SU-DHL-6 (cell line): ENCODE results near the gene LIMCH1.

Experiments
- EZH2phosphoT487 ChIP-seq: fragments of 200-600 bp; sonication (generic), shearing (Covaris generic); conservative IDR thresholded peaks from 2 replicates; pipeline ENCODE4 v1.6.1; 2018; ENCODE audit warnings: mild to moderate bottlenecking, antibody characterized with exemption, low read length, moderate library complexity, mixed read lengths
- TF ChIP-seq, protein P1 (sequence below): fragments of 200-600 bp; sonication (generic); IDR thresholded peaks from one replicate; pipeline ENCODE4 v1.5.1; 2017; ENCODE audit warnings: antibody characterized with exemption, mild to moderate bottlenecking, low read length, moderate library complexity; ENCODE audit not compliant: insufficient read depth, poor library complexity, severe bottlenecking

DNA sequence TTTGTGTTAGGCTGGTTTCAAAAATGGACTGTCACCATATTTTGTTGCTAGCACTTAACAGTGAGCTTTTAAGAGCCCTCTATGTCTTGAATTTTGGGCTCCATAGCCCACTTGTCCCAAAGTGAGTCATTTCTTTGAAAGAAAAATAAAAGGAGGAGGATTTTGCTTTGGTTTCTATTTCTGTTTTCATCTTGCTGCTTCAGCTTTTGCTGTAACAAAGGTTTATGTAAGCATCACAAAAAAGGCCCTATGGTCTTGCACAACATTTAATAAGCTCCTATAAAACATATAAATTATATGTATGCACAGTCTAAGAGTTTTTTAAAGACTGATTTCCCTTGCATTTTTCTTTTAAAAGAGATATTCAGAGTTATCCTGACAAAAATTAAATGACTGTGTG lies 105.4 kb downstream of the LIMCH1 start:
- TF ChIP-seq, protein P1, sequence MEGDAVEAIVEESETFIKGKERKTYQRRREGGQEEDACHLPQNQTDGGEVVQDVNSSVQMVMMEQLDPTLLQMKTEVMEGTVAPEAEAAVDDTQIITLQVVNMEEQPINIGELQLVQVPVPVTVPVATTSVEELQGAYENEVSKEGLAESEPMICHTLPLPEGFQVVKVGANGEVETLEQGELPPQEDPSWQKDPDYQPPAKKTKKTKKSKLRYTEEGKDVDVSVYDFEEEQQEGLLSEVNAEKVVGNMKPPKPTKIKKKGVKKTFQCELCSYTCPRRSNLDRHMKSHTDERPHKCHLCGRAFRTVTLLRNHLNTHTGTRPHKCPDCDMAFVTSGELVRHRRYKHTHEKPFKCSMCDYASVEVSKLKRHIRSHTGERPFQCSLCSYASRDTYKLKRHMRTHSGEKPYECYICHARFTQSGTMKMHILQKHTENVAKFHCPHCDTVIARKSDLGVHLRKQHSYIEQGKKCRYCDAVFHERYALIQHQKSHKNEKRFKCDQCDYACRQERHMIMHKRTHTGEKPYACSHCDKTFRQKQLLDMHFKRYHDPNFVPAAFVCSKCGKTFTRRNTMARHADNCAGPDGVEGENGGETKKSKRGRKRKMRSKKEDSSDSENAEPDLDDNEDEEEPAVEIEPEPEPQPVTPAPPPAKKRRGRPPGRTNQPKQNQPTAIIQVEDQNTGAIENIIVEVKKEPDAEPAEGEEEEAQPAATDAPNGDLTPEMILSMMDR = no peak
- no peak for TF ChIP-seq EZH2phosphoT487
